NB4 (cell line): ENCODE measurements around the gene A2M.
"Not testable (repeated sequence)": the region's sequence is repeated elsewhere in the genome, so short reads cannot be mapped to it uniquely, and the experiment has no call there.

Source experiments
- DNase-seq: peaks from one replicate; pipeline ENCODE4 v3.0.0; 2010; ENCODE audit warnings: low read depth
- H3K4me3 ChIP-seq: one replicate; pipeline ENCODE4 v1.5.1; 2011; ENCODE audit warnings: mild to moderate bottlenecking, low read depth, low read length, moderate library complexity
- CTCF ChIP-seq: IDR thresholded peaks from one replicate; pipeline ENCODE4 v1.5.1; 2012; ENCODE audit warnings: low read depth, low read length
- MAX ChIP-seq: IDR thresholded peaks from 2 replicates; pipeline ENCODE4 v1.6.1; 2011; ENCODE audit warnings: low read depth, low read length
- MYC ChIP-seq: IDR thresholded peaks from 2 replicates; pipeline ENCODE4 v1.6.1; 2011; ENCODE audit warnings: low read depth, low read length
- POLR2A ChIP-seq: IDR thresholded peaks from 2 replicates; pipeline ENCODE4 v1.6.1; 2011; ENCODE audit warnings: mild to moderate bottlenecking; ENCODE audit not compliant: insufficient read length; ENCODE audit errors: extremely low read depth

Gene A2M

DNA sequence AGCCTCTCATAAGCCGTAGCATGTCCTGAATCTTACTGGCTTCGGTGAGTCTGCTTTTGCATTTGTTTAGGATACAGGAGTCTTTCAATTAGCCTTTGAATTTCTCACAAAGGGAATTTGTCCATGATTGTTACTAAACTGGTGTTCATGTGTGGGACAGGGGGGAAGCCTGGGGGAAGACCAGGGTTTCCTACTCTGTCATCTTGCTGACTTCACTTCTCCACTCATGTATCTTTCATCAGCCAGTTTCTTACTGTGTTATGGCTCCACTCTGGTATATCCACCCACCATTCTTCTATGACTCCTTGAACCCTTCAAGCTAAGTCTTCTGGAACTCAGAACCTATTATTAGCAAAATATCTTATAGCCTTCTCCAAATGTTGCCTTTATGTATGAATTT is 31.7 kb upstream of the A2M start:
- TF ChIP-seq POLR2A (no peak), CTCF (no peak), MYC (no peak), MAX (no peak)
- no peak overlapping the region for H3K4me3 ChIP-seq
- DNase-seq: no peak

DNA sequence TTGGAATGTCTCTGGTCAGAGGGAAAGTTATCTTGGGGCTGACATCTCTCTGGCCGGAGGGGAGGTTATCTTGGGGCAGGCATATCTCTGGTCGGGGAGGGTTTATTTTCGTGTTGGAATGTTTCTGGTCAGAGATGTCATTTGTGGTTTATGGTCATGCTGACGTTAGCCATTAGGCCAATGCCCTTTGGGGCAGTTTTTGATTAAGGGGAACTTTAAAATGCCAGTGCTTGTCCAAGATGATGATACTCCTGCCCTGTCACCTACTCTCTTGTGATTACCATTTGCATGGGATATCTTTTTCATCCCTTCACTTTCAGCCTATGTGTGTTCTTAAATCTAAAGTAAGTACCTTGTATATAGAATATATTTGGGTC is 29.0 kb upstream of the A2M start:
- no peak overlapping the region for H3K4me3 ChIP-seq

DNA sequence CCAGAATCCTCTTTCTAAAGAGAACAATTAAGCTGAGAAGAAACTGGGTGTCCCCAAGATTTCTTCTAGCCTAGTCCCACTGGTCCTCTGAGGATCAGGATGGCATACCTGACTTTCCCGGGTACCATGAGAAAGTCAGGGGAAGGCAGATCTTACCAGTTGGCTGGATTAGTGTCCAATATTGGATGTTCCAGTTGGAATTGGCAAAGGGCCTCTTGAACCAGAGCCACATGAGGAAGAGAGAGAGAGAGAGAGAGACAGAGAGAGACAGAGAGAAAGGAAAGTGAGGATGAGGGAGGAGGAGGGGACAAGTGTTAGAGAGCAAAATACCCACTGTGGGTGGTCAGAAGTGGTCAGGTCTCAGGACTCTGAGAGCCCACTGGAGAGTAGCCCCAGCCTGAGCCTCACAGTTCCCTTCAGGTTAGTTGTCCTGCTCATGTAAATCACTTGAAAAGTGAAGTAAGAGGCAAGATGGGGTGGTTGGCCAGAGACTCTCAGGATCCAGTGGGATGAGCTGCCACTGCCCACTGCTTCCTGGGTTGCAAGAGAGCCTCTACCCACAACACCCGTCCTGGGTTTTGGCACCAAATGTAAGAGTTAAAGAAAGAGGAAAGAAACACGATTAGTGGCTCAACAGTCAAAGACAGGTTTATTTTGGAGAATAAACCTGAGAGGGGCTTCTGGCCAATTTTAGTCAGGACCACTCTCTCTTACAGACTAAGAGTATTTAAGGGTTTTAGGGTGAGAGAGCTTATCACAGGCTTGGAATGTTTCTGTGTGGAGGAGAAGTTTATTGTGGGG is 28.4 kb upstream of the A2M start:
- no peak for DNase-seq
- TF ChIP-seq POLR2A: no peak
- no peak for TF ChIP-seq CTCF
- no peak for TF ChIP-seq MAX
- no peak for TF ChIP-seq MYC
- H3K4me3 ChIP-seq: no peak overlapping the region

More for the DNA sequence above, 29.0 kb upstream of the A2M start:
- no peak for TF ChIP-seq MAX
- no peak for TF ChIP-seq CTCF
- TF ChIP-seq MYC: no peak
- no peak for TF ChIP-seq POLR2A
- no peak for DNase-seq

DNA sequence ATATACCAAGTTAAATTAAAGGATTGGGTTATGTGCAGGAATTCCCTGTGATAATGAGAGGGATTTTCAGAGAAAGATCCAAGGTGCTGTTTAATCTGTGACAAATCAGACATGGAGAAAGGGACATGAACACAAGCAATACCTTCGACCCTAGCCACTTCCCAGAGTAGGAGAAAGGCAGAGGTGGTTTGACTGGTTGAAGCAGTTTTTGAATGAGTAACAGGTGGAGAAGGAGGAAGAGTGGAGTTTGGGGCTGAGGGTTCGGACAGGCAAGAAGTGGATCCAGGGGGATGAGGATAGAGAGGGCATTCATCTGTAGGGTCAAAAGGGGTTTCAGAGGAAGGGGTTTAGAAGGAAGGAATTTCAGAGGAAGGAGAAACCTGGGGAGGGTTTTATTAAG is 27.4 kb upstream of the A2M start:
- no peak for DNase-seq
- no peak overlapping the region for H3K4me3 ChIP-seq
- no peak for TF ChIP-seq POLR2A
- no peak for TF ChIP-seq CTCF
- no peak for TF ChIP-seq MYC
- no peak for TF ChIP-seq MAX

DNA sequence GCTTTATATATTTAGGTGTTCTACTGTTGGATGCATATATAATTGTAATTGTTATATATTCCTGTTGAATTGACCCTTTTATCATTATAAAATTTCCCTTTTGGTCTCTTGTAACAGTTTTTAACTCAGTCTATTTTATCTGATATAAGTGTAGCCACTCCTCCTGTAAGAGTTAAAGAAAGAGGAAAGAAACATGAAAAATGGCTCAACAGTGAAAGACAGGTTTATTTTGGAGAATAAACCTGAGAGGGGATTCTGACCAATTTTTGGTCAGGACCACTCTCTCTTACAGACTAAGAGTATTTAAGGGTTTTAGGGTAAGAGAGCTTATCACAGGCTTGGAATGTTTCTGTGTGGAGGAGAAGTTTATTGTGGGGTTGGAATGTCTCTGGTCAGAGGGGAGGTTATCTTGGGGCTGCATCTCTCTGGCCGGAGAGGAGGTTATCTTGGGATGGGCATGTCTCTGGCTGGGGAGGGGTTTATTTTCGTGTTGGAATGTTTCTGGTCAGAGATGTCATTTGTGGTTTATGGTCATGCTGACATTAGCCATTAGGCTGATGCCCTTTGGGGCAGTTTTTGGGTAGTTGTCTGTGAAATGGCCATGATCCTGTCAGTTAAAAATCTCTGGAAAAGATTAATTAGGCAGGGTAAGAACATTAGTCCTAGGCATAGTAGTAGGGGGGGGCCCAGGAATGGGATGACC is 24.0 kb upstream of the A2M start:
- H3K4me3 ChIP-seq, DNase-seq: not testable (repeated sequence)

GRCh38 chr12:9135903-9136310 is 20.2 kb upstream of the A2M start:
- H3K4me3 ChIP-seq: no peak overlapping the region
- no peak for TF ChIP-seq MAX
- TF ChIP-seq CTCF: no peak
- TF ChIP-seq POLR2A: no peak
- TF ChIP-seq MYC: no peak

More at GRCh38 chr12:9135903-9136310, 20.2 kb upstream of the A2M start:
- DNase-seq: no peak
